ENCODE data around the gene AXDND1.

AXDND1 gene

DNA sequence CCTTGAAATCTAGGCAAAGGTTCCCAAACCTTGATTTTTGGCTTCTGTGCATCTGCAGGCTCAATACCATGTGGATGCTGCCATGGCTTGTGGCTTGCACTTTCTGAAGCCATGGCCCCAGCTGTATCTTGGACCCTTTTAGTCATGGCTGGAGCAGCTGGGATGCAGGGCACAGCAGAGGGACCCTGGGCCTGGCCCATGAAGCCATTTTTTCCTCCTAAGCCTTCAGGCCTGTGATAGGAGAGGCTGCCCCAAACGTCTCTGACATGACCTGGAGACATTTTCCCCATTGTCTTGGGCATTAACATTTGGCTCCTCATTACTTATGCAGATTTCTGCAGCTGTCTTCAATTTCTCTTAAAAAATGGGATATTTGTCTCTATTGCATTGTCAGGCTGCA is 112.6 kb downstream of the AXDND1 start:
- TF ChIP-seq, protein P1, sequence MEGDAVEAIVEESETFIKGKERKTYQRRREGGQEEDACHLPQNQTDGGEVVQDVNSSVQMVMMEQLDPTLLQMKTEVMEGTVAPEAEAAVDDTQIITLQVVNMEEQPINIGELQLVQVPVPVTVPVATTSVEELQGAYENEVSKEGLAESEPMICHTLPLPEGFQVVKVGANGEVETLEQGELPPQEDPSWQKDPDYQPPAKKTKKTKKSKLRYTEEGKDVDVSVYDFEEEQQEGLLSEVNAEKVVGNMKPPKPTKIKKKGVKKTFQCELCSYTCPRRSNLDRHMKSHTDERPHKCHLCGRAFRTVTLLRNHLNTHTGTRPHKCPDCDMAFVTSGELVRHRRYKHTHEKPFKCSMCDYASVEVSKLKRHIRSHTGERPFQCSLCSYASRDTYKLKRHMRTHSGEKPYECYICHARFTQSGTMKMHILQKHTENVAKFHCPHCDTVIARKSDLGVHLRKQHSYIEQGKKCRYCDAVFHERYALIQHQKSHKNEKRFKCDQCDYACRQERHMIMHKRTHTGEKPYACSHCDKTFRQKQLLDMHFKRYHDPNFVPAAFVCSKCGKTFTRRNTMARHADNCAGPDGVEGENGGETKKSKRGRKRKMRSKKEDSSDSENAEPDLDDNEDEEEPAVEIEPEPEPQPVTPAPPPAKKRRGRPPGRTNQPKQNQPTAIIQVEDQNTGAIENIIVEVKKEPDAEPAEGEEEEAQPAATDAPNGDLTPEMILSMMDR (IDR thresholded peaks at IDR 0.05) = no peak

DNA sequence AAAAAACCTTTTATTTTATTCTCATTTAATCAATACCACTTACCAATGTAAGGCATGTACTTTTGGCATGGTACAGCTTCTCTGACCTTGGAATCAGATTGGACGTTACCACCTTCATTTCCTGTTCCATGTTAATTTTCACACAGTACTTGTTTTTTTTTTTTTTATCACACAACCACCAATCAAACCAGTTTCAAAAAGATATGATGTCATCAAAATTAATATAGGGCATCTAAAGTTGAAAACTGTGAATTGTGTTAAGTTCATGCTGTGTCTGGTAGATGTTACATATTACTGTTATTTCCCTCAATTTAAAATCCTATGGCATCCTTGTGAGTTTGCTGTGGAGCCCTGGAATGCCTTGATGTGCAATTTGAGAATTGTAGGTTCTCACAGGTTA is 124.8 kb downstream of the AXDND1 start:
- TF ChIP-seq, protein P1 (IDR thresholded peaks at IDR 0.05) = no peak

DNA sequence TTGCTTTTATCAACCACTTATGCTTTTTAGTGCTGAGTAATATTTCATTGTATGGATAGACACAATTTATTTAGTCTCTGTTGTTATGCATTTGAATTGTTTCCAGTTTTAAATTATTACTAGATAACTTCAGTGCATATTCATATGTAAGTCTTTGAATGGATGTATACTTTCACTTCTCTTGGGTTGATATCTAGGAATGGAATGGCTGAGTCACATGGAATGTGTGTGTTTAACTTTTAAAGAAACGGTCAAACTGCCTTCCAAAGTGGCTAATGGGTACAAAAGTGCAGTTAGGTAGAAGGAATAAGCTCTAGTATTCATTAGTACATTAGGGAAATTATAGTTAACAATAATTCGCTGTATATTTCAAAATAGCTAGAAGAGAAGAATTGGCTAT is 127.6 kb downstream of the AXDND1 start:
- TF ChIP-seq, protein P1 (IDR thresholded peaks at IDR 0.05) = no peak

DNA sequence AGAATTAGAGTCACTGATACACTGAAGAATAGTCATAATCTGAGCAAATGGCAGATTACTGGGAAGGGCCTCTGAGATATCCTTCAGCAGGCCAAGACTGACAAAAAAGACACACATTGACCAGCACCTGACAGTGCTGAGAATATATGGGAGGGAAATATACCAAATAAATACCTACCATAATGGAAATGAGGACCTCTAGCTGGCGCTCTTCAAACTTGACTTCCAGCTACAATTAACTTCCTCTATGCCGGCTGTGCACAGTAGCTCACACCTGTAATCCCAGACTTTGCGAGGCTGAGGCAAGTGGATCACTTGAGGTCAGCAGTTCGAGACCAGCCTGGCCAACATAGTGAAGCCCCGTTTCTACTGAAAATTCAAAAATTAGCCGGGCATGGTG is 140.4 kb downstream of the AXDND1 start:
- TF ChIP-seq, protein P1 (IDR thresholded peaks at IDR 0.05) = no peak

DNA sequence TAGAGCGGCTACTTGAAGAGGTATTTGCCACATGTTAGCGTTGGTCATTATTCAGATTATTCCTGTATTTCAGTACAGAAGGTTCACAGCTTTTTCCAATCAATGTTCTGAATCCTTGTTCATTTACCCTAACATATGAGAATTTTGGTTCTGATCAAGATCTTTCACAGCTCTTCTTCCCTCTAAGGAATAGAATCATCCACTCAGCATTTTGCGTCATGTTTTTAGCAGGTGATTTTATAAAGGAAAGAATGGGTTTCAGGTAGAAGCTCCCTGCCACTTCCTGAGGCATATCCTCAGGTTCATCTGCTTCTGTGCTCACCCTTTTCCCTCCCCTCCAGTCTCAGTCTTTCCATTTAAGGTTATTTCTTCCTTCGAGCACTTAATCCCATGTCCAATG is 143.6 kb downstream of the AXDND1 start:
- TF ChIP-seq, protein P1 (IDR thresholded peaks at IDR 0.05) = no peak

DNA sequence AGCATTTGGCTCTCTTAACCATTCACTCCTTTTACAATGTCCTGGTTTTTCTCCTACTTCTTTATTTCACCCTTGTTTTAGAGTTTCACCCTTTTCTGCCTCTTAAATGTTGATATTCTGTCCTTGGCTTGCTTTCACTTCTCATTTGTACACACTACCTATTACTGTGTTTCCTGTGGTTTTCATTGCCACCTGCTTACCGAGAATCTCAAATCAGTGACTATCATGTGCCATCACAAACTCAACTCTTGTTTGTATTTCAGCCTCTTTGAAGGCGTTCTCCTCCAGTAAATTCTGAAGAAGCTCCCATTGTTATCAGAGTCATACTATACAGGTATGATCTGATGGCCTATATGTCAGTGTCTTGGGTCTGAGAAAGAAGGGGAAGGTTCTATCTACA is 144.3 kb downstream of the AXDND1 start:
- TF ChIP-seq, protein P1 (IDR thresholded peaks at IDR 0.05) = no peak

DNA sequence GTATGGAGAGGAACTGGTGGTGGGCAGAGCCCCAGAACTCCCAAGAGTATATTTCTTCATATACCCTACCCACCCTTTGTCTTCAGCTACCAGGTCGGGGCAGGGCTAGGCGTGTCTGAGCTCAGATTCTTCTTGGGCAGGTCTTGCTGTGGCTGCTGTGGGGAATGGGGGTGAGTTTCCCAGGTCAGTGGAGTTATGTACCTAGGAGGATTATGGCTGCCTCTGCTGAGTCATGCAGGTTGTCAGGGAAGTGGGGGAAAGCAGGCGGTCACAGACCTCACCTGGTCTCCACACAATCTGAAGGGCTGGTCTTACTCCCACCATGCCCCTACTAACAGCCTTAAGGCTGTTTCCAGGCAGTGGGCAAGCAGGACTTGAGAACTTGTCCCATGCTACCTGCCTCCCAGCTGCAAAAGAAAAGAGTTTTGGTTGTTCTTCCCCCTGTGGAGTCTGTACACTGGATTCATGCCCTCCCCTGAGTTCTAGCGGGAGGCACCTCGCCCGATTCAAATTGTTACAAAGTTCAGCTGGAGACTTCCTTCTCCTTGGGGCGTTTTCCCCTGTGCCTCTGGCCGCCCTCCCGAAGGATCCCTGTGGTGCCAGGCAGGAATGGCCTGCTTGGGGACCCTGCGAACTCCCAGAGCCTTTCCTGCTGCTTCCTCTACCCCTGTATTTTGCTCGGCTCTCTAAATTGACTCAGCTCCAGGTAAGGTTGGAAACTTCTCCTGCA is 151.4 kb downstream of the AXDND1 start:
- TF ChIP-seq, protein P1 (IDR thresholded peaks at IDR 0.05) = no peak

Data from LNCAP (cell line).